GM23248 (cell line): Measurements from ENCODE around the gene UBAP1.

Source experiments
- EZH2 ChIP-seq: fragments of 200-600 bp; sonication (generic); IDR thresholded peaks from 2 replicates; pipeline ENCODE4 v1.6.1; 2018; ENCODE audit warnings: antibody characterized with exemption, mild to moderate bottlenecking; ENCODE audit not compliant: insufficient read depth, poor library complexity, severe bottlenecking
- EZH2phosphoT487 ChIP-seq: fragments of 200-600 bp; sonication (generic); IDR thresholded peaks from 2 replicates; pipeline ENCODE4 v1.6.1; 2018; ENCODE audit warnings: antibody characterized with exemption, moderate library complexity, mild to moderate bottlenecking, low read depth; ENCODE audit not compliant: insufficient read depth

DNA sequence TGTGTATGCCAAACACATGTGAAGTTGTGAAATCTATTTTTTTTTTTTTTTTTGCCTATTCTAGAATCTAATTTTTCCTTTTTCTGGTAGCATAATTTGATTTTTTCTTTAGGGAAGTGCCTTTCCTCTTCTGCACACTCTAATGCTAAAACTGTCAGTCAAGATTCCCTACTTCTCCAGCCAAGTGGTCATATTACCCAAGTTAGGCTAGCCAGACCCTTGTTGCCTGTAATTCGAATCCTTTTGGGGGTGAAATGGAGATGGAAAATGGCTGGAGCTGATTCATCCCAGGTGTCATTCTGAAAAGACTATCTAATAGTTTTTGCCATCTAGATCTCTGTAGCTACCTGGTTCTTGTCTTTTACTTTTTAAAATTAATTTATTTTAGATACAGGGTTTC lies 24.8 kb upstream of the UBAP1 start:
- TF ChIP-seq EZH2 (no peak), EZH2phosphoT487 (no peak)
